ENCODE data around the gene OSBPL6. TPM values are rescaled to one million over a fixed set of nuclear protein-coding genes. Genes with fewer than 3 reads are reported as not detected.

OSBPL6 gene
- total and polyA plus RNA-seq, 3 donors from 2014 or later: 1.7 to 3.8 (median 2.6) TPM

- no peak for TF ChIP-seq POLR2A (IDR thresholded peaks at IDR 0.05)
- TF ChIP-seq CTCF (IDR thresholded peaks at IDR 0.05): no peak
- no peaks in the 10 kb centered on the region for H3K36me3 ChIP-seq (ENCODE audit: low read depth, missing control alignments)
- DNase-seq: no peak
- no peaks in the 10 kb centered on the region for H3K9me3 ChIP-seq
- no peak overlapping the region for H3K4me3 ChIP-seq
- no peak overlapping the region for H3K27ac ChIP-seq
- no peaks in the 10 kb centered on the region for H3K4me1 ChIP-seq
- H3K27me3 ChIP-seq: no peaks in the 10 kb centered on the region
- 71 to 72% methylated on average over 6 of the region's 6 CpGs for WGBS, 2 donors
- intact Hi-C loops (cut with DNase I; ENCODE audit: low total_unique reads): no loop called here
These were observed 62.2 kb downstream of the OSBPL6 start for GRCh38 chr2:178256382-178257042.

- Histone ChIP-seq H3K4me3 (no peak overlapping the region), H3K27me3 (no peaks in the 10 kb centered on the region), H3K4me1 (no peaks in the 10 kb centered on the region), H3K27ac (no peak overlapping the region), H3K36me3 (ENCODE audit: low read depth, missing control alignments) (no peaks in the 10 kb centered on the region), H3K9me3 (no peaks in the 10 kb centered on the region)
- intact Hi-C loops (cut with DNase I; ENCODE audit: low total_unique reads): no loop called here
- no peak for DNase-seq
- 88 to 94% methylated on average over 2 of the region's 2 CpGs for WGBS, 2 donors
- TF ChIP-seq POLR2A (IDR thresholded peaks at IDR 0.05) (no peak), CTCF (IDR thresholded peaks at IDR 0.05) (no peak)
These were observed 62.8 kb downstream of the OSBPL6 start for GRCh38 chr2:178257127-178257526.

- Histone ChIP-seq H3K4me1 (no peaks in the 10 kb centered on the region), H3K27ac (no peak overlapping the region), H3K9me3 (no peaks in the 10 kb centered on the region), H3K4me3 (no peak overlapping the region), H3K36me3 (ENCODE audit: low read depth, missing control alignments) (no peaks in the 10 kb centered on the region), H3K27me3 (no peaks in the 10 kb centered on the region)
- 80 to 84% methylated on average over 2 of the region's 2 CpGs for WGBS, 2 donors
- DNase-seq: no peak
- no peak for TF ChIP-seq CTCF (IDR thresholded peaks at IDR 0.05)
- no peak for TF ChIP-seq POLR2A (IDR thresholded peaks at IDR 0.05)
- intact Hi-C loops (cut with DNase I; ENCODE audit: low total_unique reads): no loop called here
These were observed 64.6 kb downstream of the OSBPL6 start for GRCh38 chr2:178258916-178259315.

GRCh38 chr2:178263159-178263860 is 69.0 kb downstream of the OSBPL6 start:
- H3K9me3 ChIP-seq: no peaks in the 10 kb centered on the region
- TF ChIP-seq CTCF (IDR thresholded peaks at IDR 0.05): no peak
- no peak for TF ChIP-seq POLR2A (IDR thresholded peaks at IDR 0.05)
- intact Hi-C loops (cut with DNase I; ENCODE audit: low total_unique reads): no loop called here
- H3K27me3 ChIP-seq: no peaks in the 10 kb centered on the region
- no peaks in the 10 kb centered on the region for H3K36me3 ChIP-seq (ENCODE audit: low read depth, missing control alignments)
- DNase-seq: no peak
- H3K4me1 ChIP-seq: no peaks in the 10 kb centered on the region
- WGBS, 2 donors: 84 to 88% methylated on average over 13 of the region's 13 CpGs
- H3K4me3 ChIP-seq: no peak overlapping the region
- H3K27ac ChIP-seq: no peak overlapping the region
